ENCODE measurements around the gene PLAC1.

PLAC1 gene

DNA sequence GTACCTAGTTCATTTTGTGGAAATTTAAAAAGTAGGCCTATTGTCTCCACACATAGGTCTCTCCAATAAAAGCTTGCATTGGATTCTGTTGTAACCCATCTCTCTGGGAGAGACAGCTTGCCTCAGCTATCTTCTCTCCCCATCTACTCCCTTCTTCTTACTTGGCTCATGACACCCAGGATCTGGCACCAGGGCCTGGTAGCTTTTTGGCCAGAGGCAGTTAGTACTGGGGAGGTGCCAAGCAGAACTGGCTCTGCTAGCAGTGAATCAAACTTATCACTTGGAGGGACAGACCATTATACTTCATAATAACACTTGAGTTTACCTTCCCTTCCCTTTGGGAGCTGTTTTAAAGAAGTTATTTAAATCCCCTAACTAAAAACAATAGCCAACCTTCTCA is 31.8 kb downstream of the PLAC1 start:
- no peaks in the 10 kb centered on the region for H3K9me3 ChIP-seq (ENCODE audit: insufficient read depth, low read depth, low read length)
- no peak for DNase-seq
- H3K4ac ChIP-seq (ENCODE audit: low read depth, low read length) = no peak overlapping the region
- no peak overlapping the region for H2AFZ ChIP-seq (ENCODE audit: insufficient read depth, low read length, poor library complexity)
- H3K14ac ChIP-seq (ENCODE audit: low read length) = no peak overlapping the region
- H3K36me3 ChIP-seq (ENCODE audit: control insufficient read depth in 1 of 2, insufficient read depth in 2 of 2, low read length in 2 of 2) = peaks cover 0 to 3% of the 10 kb centered on the region in 2 experiments
- no peak overlapping the region for H2BK12ac ChIP-seq (ENCODE audit: low read length)
- no peak overlapping the region for H2BK5ac ChIP-seq (ENCODE audit: low read depth, low read length, poor library complexity)
- no peak overlapping the region for H2AK5ac ChIP-seq (ENCODE audit: low read length)
- no peak overlapping the region for H3K23ac ChIP-seq (ENCODE audit: low read length)
- H3K79me1 ChIP-seq (ENCODE audit: low read length) = peaks cover 11% of the 10 kb centered on the region
- no peak overlapping the region for H3K9ac ChIP-seq (ENCODE audit: low read length)
- H2BK120ac ChIP-seq (ENCODE audit: insufficient read depth, low read length, poor library complexity) = no peak overlapping the region
- no peak overlapping the region for H4K8ac ChIP-seq (ENCODE audit: low read depth, low read length)
- H3K4me2 ChIP-seq (ENCODE audit: low read length) = no peak overlapping the region
- no peak overlapping the region for H3K18ac ChIP-seq (ENCODE audit: low read length)
- H3K4me1 ChIP-seq (ENCODE audit: control insufficient read depth in 1 of 2, insufficient read depth in 2 of 2, low read length in 2 of 2) = peaks cover 3 to 21% of the 10 kb centered on the region in 2 experiments
- H3K27ac ChIP-seq (ENCODE audit: low read depth, low read length) = no peak overlapping the region
- H4K12ac ChIP-seq (ENCODE audit: low read depth, low read length) = no peak overlapping the region
- H3K4me3 ChIP-seq (ENCODE audit: low read depth, low read length) = no peak overlapping the region
- H3K79me2 ChIP-seq (ENCODE audit: control insufficient read depth, insufficient read depth, low read length, poor library complexity) = no peaks in the 10 kb centered on the region
- H4K91ac ChIP-seq (ENCODE audit: low read depth, low read length) = no peak overlapping the region
- no peaks in the 10 kb centered on the region for H3K27me3 ChIP-seq (ENCODE audit: insufficient read depth, low read length)

- no peak overlapping the region for H2AFZ ChIP-seq (ENCODE audit: insufficient read depth, low read length, poor library complexity)
Observed at GRCh38 chrX:134625315-134625718, 33.0 kb downstream of the PLAC1 start.

DNA sequence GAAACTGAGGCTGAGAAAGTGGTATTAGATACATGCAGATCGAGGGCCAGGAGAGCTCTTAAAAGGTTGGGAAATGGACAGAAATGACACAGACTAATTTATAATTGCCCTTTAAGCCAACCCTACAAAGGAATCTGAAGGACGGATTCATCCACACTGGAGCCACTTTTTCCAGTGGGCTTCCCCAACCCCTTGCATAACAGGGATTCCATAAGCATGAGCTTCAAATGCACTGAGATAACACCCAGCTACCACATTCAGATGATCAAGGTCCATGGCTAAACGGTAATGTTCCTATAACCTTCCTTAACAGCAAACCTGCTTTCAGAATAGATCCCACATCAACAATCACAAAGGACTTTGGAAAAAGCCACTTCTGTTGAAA is 34.2 kb downstream of the PLAC1 start:
- Histone ChIP-seq H3K18ac (ENCODE audit: low read length) (no peak overlapping the region), H3K4me3 (ENCODE audit: low read depth, low read length) (no peak overlapping the region), H3K79me1 (ENCODE audit: low read length) (peaks cover 11% of the 10 kb centered on the region), H3K9me3 (ENCODE audit: insufficient read depth, low read depth, low read length) (no peaks in the 10 kb centered on the region), H2BK120ac (ENCODE audit: insufficient read depth, low read length, poor library complexity) (no peak overlapping the region), H2BK12ac (ENCODE audit: low read length) (peak overlapping the region; percentile 71), H3K4ac (ENCODE audit: low read depth, low read length) (no peak overlapping the region), H4K91ac (ENCODE audit: low read depth, low read length) (no peak overlapping the region), H4K12ac (ENCODE audit: low read depth, low read length) (no peak overlapping the region), H3K9ac (ENCODE audit: low read length) (no peak overlapping the region), H3K4me2 (ENCODE audit: low read length) (no peak overlapping the region), H3K27ac (ENCODE audit: low read depth, low read length) (no peak overlapping the region), H2AK5ac (ENCODE audit: low read length) (no peak overlapping the region), H3K4me1 (ENCODE audit: control insufficient read depth in 1 of 2, insufficient read depth in 2 of 2, low read length in 2 of 2) (peaks cover 3 to 21% of the 10 kb centered on the region in 2 experiments), H3K79me2 (ENCODE audit: control insufficient read depth, insufficient read depth, low read length, poor library complexity) (no peaks in the 10 kb centered on the region), H3K14ac (ENCODE audit: low read length) (no peak overlapping the region), H3K23ac (ENCODE audit: low read length) (no peak overlapping the region), H3K27me3 (ENCODE audit: insufficient read depth, low read length) (no peaks in the 10 kb centered on the region), H3K36me3 (ENCODE audit: control insufficient read depth in 1 of 2, insufficient read depth in 2 of 2, low read length in 2 of 2) (peaks cover 0 to 3% of the 10 kb centered on the region in 2 experiments), H2BK5ac (ENCODE audit: low read depth, low read length, poor library complexity) (no peak overlapping the region), H4K8ac (ENCODE audit: low read depth, low read length) (no peak overlapping the region), H2AFZ (ENCODE audit: insufficient read depth, low read length, poor library complexity) (no peak overlapping the region)
- peak in 1 of 2 donors; percentile 44 for DNase-seq
- WGBS (ENCODE audit: extremely low coverage, insufficient coverage, insufficient read length) = no CpG with 5 or more reads among the region's 3 CpGs

More at GRCh38 chrX:134625315-134625718, 33.0 kb downstream of the PLAC1 start:
- Histone ChIP-seq H3K36me3 (ENCODE audit: control insufficient read depth in 1 of 2, insufficient read depth in 2 of 2, low read length in 2 of 2) (peaks cover 0 to 3% of the 10 kb centered on the region in 2 experiments), H3K4ac (ENCODE audit: low read depth, low read length) (no peak overlapping the region), H3K23ac (ENCODE audit: low read length) (no peak overlapping the region), H3K4me1 (ENCODE audit: control insufficient read depth in 1 of 2, insufficient read depth in 2 of 2, low read length in 2 of 2) (peaks cover 3 to 21% of the 10 kb centered on the region in 2 experiments), H4K91ac (ENCODE audit: low read depth, low read length) (peak overlapping the region; percentile 24), H4K12ac (ENCODE audit: low read depth, low read length) (no peak overlapping the region), H4K8ac (ENCODE audit: low read depth, low read length) (no peak overlapping the region), H3K18ac (ENCODE audit: low read length) (no peak overlapping the region), H2BK12ac (ENCODE audit: low read length) (peak overlapping the region; percentile 76), H3K9me3 (ENCODE audit: insufficient read depth, low read depth, low read length) (no peaks in the 10 kb centered on the region), H3K27me3 (ENCODE audit: insufficient read depth, low read length) (no peaks in the 10 kb centered on the region), H2AK5ac (ENCODE audit: low read length) (no peak overlapping the region), H3K4me3 (ENCODE audit: low read depth, low read length) (no peak overlapping the region), H3K9ac (ENCODE audit: low read length) (no peak overlapping the region), H3K14ac (ENCODE audit: low read length) (no peak overlapping the region), H2BK5ac (ENCODE audit: low read depth, low read length, poor library complexity) (no peak overlapping the region), H3K79me1 (ENCODE audit: low read length) (peaks cover 11% of the 10 kb centered on the region), H3K79me2 (ENCODE audit: control insufficient read depth, insufficient read depth, low read length, poor library complexity) (no peaks in the 10 kb centered on the region), H3K27ac (ENCODE audit: low read depth, low read length) (no peak overlapping the region), H3K4me2 (ENCODE audit: low read length) (no peak overlapping the region), H2BK120ac (ENCODE audit: insufficient read depth, low read length, poor library complexity) (no peak overlapping the region)
- WGBS (ENCODE audit: extremely low coverage, insufficient coverage, insufficient read length) = no CpG with 5 or more reads among the region's 3 CpGs
- no peak for DNase-seq

- Histone ChIP-seq H3K9me3 (ENCODE audit: insufficient read depth, low read depth, low read length) (no peaks in the 10 kb centered on the region), H3K4me3 (ENCODE audit: low read depth, low read length) (no peak overlapping the region), H4K8ac (ENCODE audit: low read depth, low read length) (no peak overlapping the region), H3K4me2 (ENCODE audit: low read length) (no peak overlapping the region), H3K23ac (ENCODE audit: low read length) (no peak overlapping the region), H3K18ac (ENCODE audit: low read length) (no peak overlapping the region), H4K91ac (ENCODE audit: low read depth, low read length) (peak overlapping the region; percentile 90), H2BK120ac (ENCODE audit: insufficient read depth, low read length, poor library complexity) (peak overlapping the region; percentile 37), H4K12ac (ENCODE audit: low read depth, low read length) (no peak overlapping the region), H3K9ac (ENCODE audit: low read length) (no peak overlapping the region), H2BK5ac (ENCODE audit: low read depth, low read length, poor library complexity) (peak overlapping the region; percentile 82), H3K79me2 (ENCODE audit: control insufficient read depth, insufficient read depth, low read length, poor library complexity) (no peaks in the 10 kb centered on the region), H3K79me1 (ENCODE audit: low read length) (peaks cover 11% of the 10 kb centered on the region), H3K27me3 (ENCODE audit: insufficient read depth, low read length) (no peaks in the 10 kb centered on the region), H2AK5ac (ENCODE audit: low read length) (no peak overlapping the region), H3K4me1 (ENCODE audit: control insufficient read depth in 1 of 2, insufficient read depth in 2 of 2, low read length in 2 of 2) (peaks cover 3 to 21% of the 10 kb centered on the region in 2 experiments), H3K27ac (ENCODE audit: low read depth, low read length) (peak overlapping the region; percentile 90), H2AFZ (ENCODE audit: insufficient read depth, low read length, poor library complexity) (no peak overlapping the region), H3K14ac (ENCODE audit: low read length) (peak overlapping the region; percentile 20), H3K36me3 (ENCODE audit: control insufficient read depth in 1 of 2, insufficient read depth in 2 of 2, low read length in 2 of 2) (peaks cover 0 to 3% of the 10 kb centered on the region in 2 experiments), H3K4ac (ENCODE audit: low read depth, low read length) (no peak overlapping the region), H2BK12ac (ENCODE audit: low read length) (peak overlapping the region; percentile 51)
- no CpG with 5 or more reads among the region's 10 CpGs for WGBS (ENCODE audit: extremely low coverage, insufficient coverage, insufficient read length)
- DNase-seq = peak in 1 of 2 donors; percentile 14
Observed at GRCh38 chrX:134623293-134624045, 34.8 kb downstream of the PLAC1 start.

All from trophoblast cell (in vitro differentiated cells and primary cell).